Smooth muscle cell (in vitro differentiated cells): ENCODE results near the gene LGMN. TPM values are rescaled to one million over a fixed set of nuclear protein-coding genes. Genes with fewer than 3 reads are reported as not detected.

Experiments
- DNase-seq: peaks from one replicate; lab custom pipeline; 2025; ENCODE audit not compliant: unreplicated experiment; lab: John Stamatoyannopoulos, UW
- H2AFZ ChIP-seq: fragments of 200-600 bp; sonication (generic); 2 replicates; pipeline ENCODE4 v1.6.0; 2016; ENCODE audit warnings: antibody characterized with exemption, low read depth, mild to moderate bottlenecking
- H3F3A ChIP-seq: fragments of 200-600 bp; sonication (generic); 2 replicates; pipeline ENCODE4 v1.6.0; 2017; ENCODE audit warnings: antibody characterized with exemption, low read depth
- H3K27ac ChIP-seq: fragments of 200-600 bp; sonication (generic); 2 replicates; pipeline ENCODE4 v1.5.1; 2016; ENCODE audit warnings: low read depth, mild to moderate bottlenecking
- H3K27me3 ChIP-seq: fragments of 200-600 bp; sonication (generic); 2 replicates; pipeline ENCODE4 v1.6.1; 2016; ENCODE audit warnings: low read depth, mild to moderate bottlenecking
- H3K36me3 ChIP-seq: fragments of 200-600 bp; sonication (generic); 2 replicates; pipeline ENCODE4 v1.5.1; 2016; ENCODE audit warnings: low read depth
- H3K4me1 ChIP-seq: fragments of 200-600 bp; sonication (generic); 2 replicates; pipeline ENCODE4 v1.5.1; 2016; ENCODE audit warnings: low read depth
- H3K4me2 ChIP-seq: fragments of 200-600 bp; sonication (generic); 2 replicates; pipeline ENCODE4 v1.6.0; 2016; ENCODE audit warnings: mild to moderate bottlenecking
- H3K4me3 ChIP-seq: fragments of 200-600 bp; sonication (generic); 2 replicates; pipeline ENCODE4 v1.5.1; 2016; ENCODE audit warnings: mild to moderate bottlenecking
- H3K79me2 ChIP-seq: fragments of 200-600 bp; sonication (generic); 2 replicates; pipeline ENCODE4 v1.6.0; 2016; ENCODE audit warnings: low read depth, mild to moderate bottlenecking
- H3K9ac ChIP-seq: fragments of 200-600 bp; sonication (generic); 2 replicates; pipeline ENCODE4 v1.6.0; 2016; ENCODE audit warnings: low read depth
- H3K9me3 ChIP-seq: fragments of 200-600 bp; sonication (generic); replicated peaks from 2 replicates; pipeline ENCODE4 v1.5.1; 2016; ENCODE audit warnings: low read depth
- H4K20me1 ChIP-seq: fragments of 200-600 bp; sonication (generic); 2 replicates; pipeline ENCODE4 v1.6.0; 2016; ENCODE audit warnings: low read depth
- CTCF ChIP-seq: fragments of 200-600 bp; sonication (generic); IDR thresholded peaks from 2 replicates; pipeline ENCODE4 v1.5.1; 2017; ENCODE audit warnings: borderline replicate concordance, mild to moderate bottlenecking, antibody characterized with exemption; ENCODE audit not compliant: insufficient read depth, poor library complexity, severe bottlenecking
- WGBS: methylation state at CpG from one replicate; pipeline ENCODE4 v1.1.7; 2016; ENCODE audit warnings: low lambda C conversion rate; 5-methylcytosine and 5-hydroxymethylcytosine counted together
- polyA plus RNA-seq: library from polyadenylated mRNA; unstranded; fragments of >200 nt; fragmentation: Nextera tagmentation; extraction: Ambion mirVana; gene quantifications from 2 replicates; pipeline ENCODE4 v1.2.1, GENCODE V29; 2016
- total RNA-seq: library from RNA; depleted of rRNA; stranded (reverse); fragments of >200 nt; gene quantifications from 2 replicates; pipeline ENCODE4 v1.2.3, GENCODE V29; 2014

The LGMN gene
- total and polyA plus RNA-seq, 2 experiments from 2014 or later: 124 to 133 TPM

GRCh38 chr14:92688434-92689375 lies 59.7 kb downstream of the LGMN start:
- Histone ChIP-seq H3K9me3 (no peaks in the 10 kb centered on the region), H3F3A (no peaks in the 10 kb centered on the region), H4K20me1 (no peaks in the 10 kb centered on the region), H3K79me2 (no peaks in the 10 kb centered on the region), H3K4me1 (no peaks in the 10 kb centered on the region), H3K36me3 (no peaks in the 10 kb centered on the region), H2AFZ (no peak overlapping the region), H3K9ac (no peak overlapping the region), H3K4me2 (peak overlapping the region; percentile 91), H3K4me3 (no peak overlapping the region), H3K27ac (no peak overlapping the region), H3K27me3 (peaks cover 14% of the 10 kb centered on the region)
- WGBS: 87% methylated on average over 23 of the region's 30 CpGs
- no peak for TF ChIP-seq CTCF
- DNase-seq: no peak

GRCh38 chr14:92687681-92688433 lies 60.6 kb downstream of the LGMN start:
- WGBS: 10% methylated on average over 66 of the region's 80 CpGs
- Histone ChIP-seq H4K20me1 (no peaks in the 10 kb centered on the region), H2AFZ (no peak overlapping the region), H3K4me1 (no peaks in the 10 kb centered on the region), H3K27me3 (peaks cover 14% of the 10 kb centered on the region), H3K4me3 (peak overlapping the region; percentile 45), H3K4me2 (peak overlapping the region; percentile 91), H3F3A (no peaks in the 10 kb centered on the region), H3K9ac (no peak overlapping the region), H3K9me3 (no peaks in the 10 kb centered on the region), H3K36me3 (no peaks in the 10 kb centered on the region), H3K27ac (no peak overlapping the region), H3K79me2 (no peaks in the 10 kb centered on the region)
- no peak for DNase-seq
- TF ChIP-seq CTCF: no peak

GRCh38 chr14:92686900-92687427 lies 61.5 kb downstream of the LGMN start:
- peak overlapping the region; percentile 45 for H3K4me3 ChIP-seq
- H3K4me1 ChIP-seq: no peaks in the 10 kb centered on the region
- H3K27ac ChIP-seq: no peak overlapping the region
- no peak overlapping the region for H3K9ac ChIP-seq
- WGBS: 2% methylated on average over 39 of the region's 45 CpGs
- TF ChIP-seq CTCF: peak; percentile 98
- peak; percentile 70 for DNase-seq
- H3K36me3 ChIP-seq: no peaks in the 10 kb centered on the region
- peaks cover 14% of the 10 kb centered on the region for H3K27me3 ChIP-seq
- H2AFZ ChIP-seq: peak overlapping the region; percentile 62
- H3K9me3 ChIP-seq: no peaks in the 10 kb centered on the region
- H4K20me1 ChIP-seq: no peaks in the 10 kb centered on the region
- H3K4me2 ChIP-seq: peak overlapping the region; percentile 91
- no peaks in the 10 kb centered on the region for H3F3A ChIP-seq
- no peaks in the 10 kb centered on the region for H3K79me2 ChIP-seq
